Measurements from ENCODE around the gene ANKMY1. TPM values are rescaled to one million over a fixed set of nuclear protein-coding genes. Genes with fewer than 3 reads are reported as not detected.
A peak's percentile ranks its signal among the peaks of the same experiment; 100 is the strongest.

The ANKMY1 gene
- total and polyA plus RNA-seq, 2 experiments from 2014 or later = 9.2 to 11.1 TPM

DNA sequence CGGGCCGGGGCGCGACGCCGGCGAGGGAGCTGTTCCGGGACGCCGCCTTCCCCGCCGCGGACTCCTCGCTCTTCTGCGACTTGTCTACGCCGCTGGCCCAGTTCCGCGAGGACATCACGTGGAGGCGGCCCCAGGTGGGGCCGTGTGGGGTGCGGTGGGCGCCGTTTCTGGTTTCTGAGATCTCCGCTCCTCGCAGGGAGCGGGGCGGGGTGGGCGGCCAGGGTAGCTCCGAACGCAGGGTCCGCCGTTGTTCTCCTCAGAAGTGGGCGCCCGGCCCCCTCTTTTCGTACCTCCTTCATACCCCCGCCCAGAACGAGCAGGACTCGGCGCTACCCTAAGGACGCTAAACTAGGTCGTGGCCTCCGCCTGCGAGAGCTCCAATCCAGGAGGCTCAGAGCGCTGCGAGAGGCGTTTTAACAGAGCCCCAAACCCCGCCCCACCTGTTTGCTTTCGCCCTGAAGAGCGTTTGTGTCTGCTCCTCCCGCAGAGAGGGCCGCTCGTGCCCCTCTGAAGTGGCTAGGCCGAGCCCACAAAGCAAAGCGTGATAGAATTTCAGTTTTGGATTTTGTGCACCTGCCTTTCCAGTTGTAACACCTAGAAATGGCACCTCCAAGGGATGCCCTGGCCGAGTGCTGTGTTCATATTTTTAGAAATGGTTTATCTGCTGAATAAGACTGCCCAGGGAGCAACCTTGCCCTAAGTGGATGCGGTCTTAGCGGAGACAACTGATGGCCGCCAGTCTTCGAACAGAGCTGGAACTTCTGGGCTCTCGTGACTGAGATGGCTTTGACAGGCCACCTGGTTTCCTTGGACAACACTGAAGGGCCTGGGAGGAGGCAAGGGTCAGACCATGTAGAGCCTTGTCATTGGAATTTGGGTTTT lies 29.4 kb upstream of the ANKMY1 start:
- WGBS (ENCODE audit: low lambda C conversion rate, missing lambda C conversion rate) = 10% methylated on average over 26 of the region's 62 CpGs
- H3K36me3 ChIP-seq (replicated peaks; ENCODE audit: insufficient read depth, low read depth) = no peaks in the 10 kb centered on the region
- TF ChIP-seq EZH2 (IDR thresholded peaks at IDR 0.05; ENCODE audit: borderline replicate concordance) (no peak), EZH2phosphoT487 (IDR thresholded peaks at IDR 0.05; ENCODE audit: low read depth, severe bottlenecking, unreplicated experiment) (no peak)
- TF ChIP-seq, protein P1, sequence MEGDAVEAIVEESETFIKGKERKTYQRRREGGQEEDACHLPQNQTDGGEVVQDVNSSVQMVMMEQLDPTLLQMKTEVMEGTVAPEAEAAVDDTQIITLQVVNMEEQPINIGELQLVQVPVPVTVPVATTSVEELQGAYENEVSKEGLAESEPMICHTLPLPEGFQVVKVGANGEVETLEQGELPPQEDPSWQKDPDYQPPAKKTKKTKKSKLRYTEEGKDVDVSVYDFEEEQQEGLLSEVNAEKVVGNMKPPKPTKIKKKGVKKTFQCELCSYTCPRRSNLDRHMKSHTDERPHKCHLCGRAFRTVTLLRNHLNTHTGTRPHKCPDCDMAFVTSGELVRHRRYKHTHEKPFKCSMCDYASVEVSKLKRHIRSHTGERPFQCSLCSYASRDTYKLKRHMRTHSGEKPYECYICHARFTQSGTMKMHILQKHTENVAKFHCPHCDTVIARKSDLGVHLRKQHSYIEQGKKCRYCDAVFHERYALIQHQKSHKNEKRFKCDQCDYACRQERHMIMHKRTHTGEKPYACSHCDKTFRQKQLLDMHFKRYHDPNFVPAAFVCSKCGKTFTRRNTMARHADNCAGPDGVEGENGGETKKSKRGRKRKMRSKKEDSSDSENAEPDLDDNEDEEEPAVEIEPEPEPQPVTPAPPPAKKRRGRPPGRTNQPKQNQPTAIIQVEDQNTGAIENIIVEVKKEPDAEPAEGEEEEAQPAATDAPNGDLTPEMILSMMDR (IDR thresholded peaks at IDR 0.05; ENCODE audit: poor library complexity) = no peak
- peak overlapping the region; percentile 41 for H3K4me3 ChIP-seq
- H4K20me1 ChIP-seq (ENCODE audit: insufficient read depth, poor library complexity, severe bottlenecking) = peaks cover 5% of the 10 kb centered on the region
- no peaks in the 10 kb centered on the region for H3K27me3 ChIP-seq
- peaks cover 21% of the 10 kb centered on the region for H3K4me1 ChIP-seq (ENCODE audit: insufficient read depth)
- DNase-seq (ENCODE audit: low spot score) = peak; percentile 68
- peak overlapping the region; percentile 66 for H3K27ac ChIP-seq
- H3K9me3 ChIP-seq (ENCODE audit: low read depth) = no peaks in the 10 kb centered on the region
- H2AFZ ChIP-seq = peak overlapping the region; percentile 61
- peaks cover 78% of the 10 kb centered on the region for H3K79me2 ChIP-seq
- H3K9me2 ChIP-seq (replicated peaks; ENCODE audit: insufficient read depth) = no peaks in the 10 kb centered on the region
- peak overlapping the region; percentile 82 for H3K4me2 ChIP-seq

DNA sequence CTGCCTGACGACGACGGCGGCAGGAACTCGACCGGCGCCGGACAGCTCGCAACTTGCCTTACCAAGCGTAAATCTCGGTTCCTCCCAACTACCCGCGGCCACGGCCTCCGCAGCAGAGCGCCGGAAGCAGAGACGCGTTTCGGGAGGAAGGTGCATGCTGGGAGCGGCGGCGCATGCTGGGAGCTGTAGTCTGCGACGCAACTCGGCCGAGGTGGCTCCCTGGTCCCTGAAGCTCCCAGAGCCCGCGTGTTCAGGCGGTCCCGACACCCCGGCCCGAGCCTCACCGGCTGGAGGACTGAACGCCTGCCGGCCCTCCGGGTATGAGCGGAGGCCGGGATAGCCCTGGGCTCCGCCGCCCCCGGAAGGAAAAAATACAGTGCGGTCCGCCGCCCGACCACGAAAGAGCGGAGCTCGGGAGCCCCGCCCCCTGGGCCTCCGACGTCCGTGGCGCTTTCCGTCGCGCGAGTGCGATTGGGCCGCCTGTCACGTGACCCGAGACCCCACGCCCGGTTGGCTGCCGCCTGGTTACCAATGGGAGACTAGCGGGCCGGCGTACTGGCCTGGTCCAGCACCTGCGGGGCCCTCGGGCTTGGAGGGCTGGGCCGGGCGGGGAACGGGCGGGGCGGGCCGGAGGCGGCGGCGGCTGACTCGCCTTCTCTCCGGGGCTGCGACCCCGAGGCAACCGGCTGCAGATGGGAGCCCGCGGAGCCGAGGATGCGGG lies 28.6 kb upstream of the ANKMY1 start, which contains the start of gene CAPN10:
Gene CAPN10 (plus strand): TSS at position 537 of the 721 bp plus-strand sequence. CDS start 178 bp downstream, at position 715.
- no peaks in the 10 kb centered on the region for H3K36me3 ChIP-seq (replicated peaks; ENCODE audit: insufficient read depth, low read depth)
- H3K4me3 ChIP-seq = peak within 1 kb of the TSS; percentile 41
- H3K27ac ChIP-seq = peak within 1 kb of the TSS; percentile 80
- H3K4me1 ChIP-seq (ENCODE audit: insufficient read depth) = peaks cover 21% of the 10 kb centered on the region
- no peaks in the 10 kb centered on the region for H3K9me2 ChIP-seq (replicated peaks; ENCODE audit: insufficient read depth)
- H4K20me1 ChIP-seq (ENCODE audit: insufficient read depth, poor library complexity, severe bottlenecking) = peaks cover 5% of the 10 kb centered on the region
- WGBS (ENCODE audit: low lambda C conversion rate, missing lambda C conversion rate) = 1% methylated on average over 62 of the region's 88 CpGs
- TF ChIP-seq EZH2phosphoT487 (IDR thresholded peaks at IDR 0.05; ENCODE audit: low read depth, severe bottlenecking, unreplicated experiment) (no peak), EZH2 (IDR thresholded peaks at IDR 0.05; ENCODE audit: borderline replicate concordance) (no peak)
- TF ChIP-seq, protein P1 (IDR thresholded peaks at IDR 0.05; ENCODE audit: poor library complexity) = no peak
- peak; percentile 99 for DNase-seq (ENCODE audit: low spot score)
- no peaks in the 10 kb centered on the region for H3K9me3 ChIP-seq (ENCODE audit: low read depth)
- peak within 1 kb of the TSS; percentile 61 for H2AFZ ChIP-seq
- H3K4me2 ChIP-seq = peak within 1 kb of the TSS; percentile 97
- peaks cover 82% of the 10 kb centered on the region for H3K79me2 ChIP-seq
- no peaks in the 10 kb centered on the region for H3K27me3 ChIP-seq

DNA sequence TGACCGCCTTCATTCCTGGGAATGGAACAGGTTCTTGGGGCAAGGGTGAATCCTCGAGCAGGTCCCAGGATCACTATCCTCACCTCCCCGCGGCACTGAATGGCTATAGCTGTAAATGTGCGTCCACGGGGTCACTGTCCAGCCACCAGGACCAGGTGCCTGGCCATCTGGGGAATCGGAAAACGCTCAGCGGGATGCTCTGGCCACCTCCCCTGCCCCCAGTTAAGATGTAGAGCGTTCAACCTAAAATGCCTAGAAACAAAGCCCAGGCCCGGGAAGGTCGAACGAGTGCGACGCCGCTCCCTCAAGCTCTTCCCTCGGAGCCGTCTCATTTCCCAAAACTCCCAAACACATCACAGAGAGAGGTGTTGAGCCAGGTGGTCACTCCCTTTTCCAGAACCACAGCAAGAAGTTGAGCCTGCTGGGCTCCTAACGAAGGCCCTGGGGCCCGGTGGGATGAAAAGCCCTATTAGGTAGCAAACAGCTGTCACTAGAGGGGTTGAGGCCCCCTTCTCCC lies 28.0 kb upstream of the ANKMY1 start:
- Histone ChIP-seq H3K27me3 (no peaks in the 10 kb centered on the region), H3K79me2 (peaks cover 86% of the 10 kb centered on the region), H2AFZ (peak overlapping the region; percentile 54), H3K4me3 (peak overlapping the region; percentile 30), H3K27ac (peak overlapping the region; percentile 80), H3K36me3 (replicated peaks; ENCODE audit: insufficient read depth, low read depth) (no peaks in the 10 kb centered on the region), H3K9me2 (replicated peaks; ENCODE audit: insufficient read depth) (no peaks in the 10 kb centered on the region), H3K4me2 (peak overlapping the region; percentile 97), H3K9me3 (ENCODE audit: low read depth) (no peaks in the 10 kb centered on the region), H4K20me1 (ENCODE audit: insufficient read depth, poor library complexity, severe bottlenecking) (peaks cover 5% of the 10 kb centered on the region), H3K4me1 (ENCODE audit: insufficient read depth) (peaks cover 23% of the 10 kb centered on the region)
- TF ChIP-seq EZH2phosphoT487 (IDR thresholded peaks at IDR 0.05; ENCODE audit: low read depth, severe bottlenecking, unreplicated experiment) (no peak), EZH2 (IDR thresholded peaks at IDR 0.05; ENCODE audit: borderline replicate concordance) (no peak)
- TF ChIP-seq, protein P1 (IDR thresholded peaks at IDR 0.05; ENCODE audit: poor library complexity) = no peak
- WGBS (ENCODE audit: low lambda C conversion rate, missing lambda C conversion rate) = 11% methylated on average over 20 of the region's 20 CpGs
- DNase-seq (ENCODE audit: low spot score) = no peak

Data from hepatocyte (in vitro differentiated cells).